Psoas muscle (tissue), 8 donors: ENCODE measurements around the gene MYO9B. TPM values are rescaled to one million over a fixed set of nuclear protein-coding genes. Genes with fewer than 3 reads are reported as not detected.

ENCODE experiments used
- ATAC-seq, 4 donors: fragments of 200-7000 bp; cut with Tn5 transposase; one replicate each; pipeline ENCODE4 v1.9.1; 2020; ENCODE audit warnings: moderate library complexity in 3 of 4, mild to moderate bottlenecking in 2 of 4
- DNase-seq, 2 donors: peaks; one replicate each; pipeline ENCODE4 v3.0.0-alpha.2; 2020
- H3K27ac ChIP-seq: fragments of 200-600 bp; one replicate; pipeline ENCODE4 v1.8.0; 2022
- H3K27me3 ChIP-seq, 3 donors: fragments of 200-600 bp in 1 of 3; one replicate each; pipeline versions ENCODE4 v1.6.1 to v1.8.0; 2013 to 2022; ENCODE audit warnings: low read length in 2 of 3, mild to moderate bottlenecking in 2 of 3, moderate library complexity in 1 of 3; ENCODE audit not compliant: insufficient read depth in 3 of 3
- H3K36me3 ChIP-seq, 2 donors: fragments of 200-600 bp in 1 of 2; one replicate each; pipeline versions ENCODE4 v1.6.1 to v1.8.0; 2013 to 2022; ENCODE audit warnings: low read depth in 1 of 2, mild to moderate bottlenecking in 1 of 2, moderate library complexity in 1 of 2; ENCODE audit not compliant: insufficient read depth in 1 of 2
- H3K4me1 ChIP-seq: fragments of 200-600 bp; one replicate; pipeline ENCODE4 v1.8.0; 2022
- H3K4me3 ChIP-seq: fragments of 200-600 bp; one replicate; pipeline ENCODE4 v1.8.0; 2022; ENCODE audit warnings: mild to moderate bottlenecking
- H3K9me3 ChIP-seq: fragments of 200-600 bp; one replicate; pipeline ENCODE4 v1.8.0; 2022
- WGBS, 3 donors: extraction: QIAGEN DNeasy Blood & Tissue Kit; methylation state at CpG; one replicate each; pipeline versions ENCODE4 v1.1.6 to v1.1.7; 2013; 5-methylcytosine and 5-hydroxymethylcytosine counted together
- intact Hi-C, 2 donors: fragments of 100-400 bp; cut with DNase I; formaldehyde crosslinking; loops; one replicate each; pipeline versions ENCODE4 v1.11.0 to v1.14.2; 2022
- polyA plus RNA-seq, 3 donors: library from polyadenylated mRNA; stranded (reverse); fragments of 200-250 nt; gene quantifications; one replicate each; pipeline ENCODE4 v1.2.3, GENCODE V29; 2013
- total RNA-seq, 4 donors: library from RNA; stranded (reverse); fragmentation: NEBNext Ultra II Directional in 2 of 4; extraction: Animal tissue kit (Norgen Biotek cat#: 25700) in 2 of 4; gene quantifications; one replicate each; pipeline versions ENCODE4 v1.2.1 to v1.2.4, GENCODE V29; 2021 to 2023
- TF ChIP-seq, protein P1 (sequence below): fragments of 200-600 bp; IDR thresholded peaks from one replicate; pipeline ENCODE4 v1.8.0; 2022; ENCODE audit warnings: antibody characterized with exemption
- donor health status: healthy with polysubstance abuse.
- donor health status: DM: no; HTN: no; CAD: no; lungs with moderate emphysema.
- donor health status: Bipolar disorder and iron deficiency.
- donor health status: healthy.
- donor health status: DM: yes; HTN: yes; CAD: no.
- donor health status: DM: no; HTN: no; CAD: no.
- donor health status: DM: no; HTN: no; CAD: no.
- donor health status: DM: yes; HTN: yes; CAD: no.

The MYO9B gene
- total and polyA plus RNA-seq, 7 donors = 9.0 to 23.7 (median 15.1) TPM

- peak in 3 of 4 donors; percentile 46 to 63 (median 48) for ATAC-seq
- Histone ChIP-seq H3K4me1 (peaks cover 10% of the 10 kb centered on the region), H3K36me3 (no peaks in the 10 kb centered on the region), H3K9me3 (no peaks in the 10 kb centered on the region), H3K4me3 (no peak overlapping the region), H3K27ac (peak overlapping the region; percentile 58), H3K27me3 (no peaks in the 10 kb centered on the region)
- DNase-seq = no peak
- intact Hi-C loops = no loop called here
- TF ChIP-seq, protein P1, sequence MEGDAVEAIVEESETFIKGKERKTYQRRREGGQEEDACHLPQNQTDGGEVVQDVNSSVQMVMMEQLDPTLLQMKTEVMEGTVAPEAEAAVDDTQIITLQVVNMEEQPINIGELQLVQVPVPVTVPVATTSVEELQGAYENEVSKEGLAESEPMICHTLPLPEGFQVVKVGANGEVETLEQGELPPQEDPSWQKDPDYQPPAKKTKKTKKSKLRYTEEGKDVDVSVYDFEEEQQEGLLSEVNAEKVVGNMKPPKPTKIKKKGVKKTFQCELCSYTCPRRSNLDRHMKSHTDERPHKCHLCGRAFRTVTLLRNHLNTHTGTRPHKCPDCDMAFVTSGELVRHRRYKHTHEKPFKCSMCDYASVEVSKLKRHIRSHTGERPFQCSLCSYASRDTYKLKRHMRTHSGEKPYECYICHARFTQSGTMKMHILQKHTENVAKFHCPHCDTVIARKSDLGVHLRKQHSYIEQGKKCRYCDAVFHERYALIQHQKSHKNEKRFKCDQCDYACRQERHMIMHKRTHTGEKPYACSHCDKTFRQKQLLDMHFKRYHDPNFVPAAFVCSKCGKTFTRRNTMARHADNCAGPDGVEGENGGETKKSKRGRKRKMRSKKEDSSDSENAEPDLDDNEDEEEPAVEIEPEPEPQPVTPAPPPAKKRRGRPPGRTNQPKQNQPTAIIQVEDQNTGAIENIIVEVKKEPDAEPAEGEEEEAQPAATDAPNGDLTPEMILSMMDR = no peak
- WGBS, 3 donors = 28 to 42% (median 29%) methylated on average over 14 of the region's 14 CpGs
These were observed 41.6 kb downstream of the MYO9B start for GRCh38 chr19:17116996-17117702.

- no peak overlapping the region for H3K4me3 ChIP-seq
- TF ChIP-seq, protein P1 = no peak
- ATAC-seq (no peak), DNase-seq (no peak)
- no peak overlapping the region for H3K27ac ChIP-seq
- intact Hi-C loops = no loop called here
- 89 to 97% (median 96%) methylated on average over 5 of the region's 5 CpGs for WGBS, 3 donors
- no peaks in the 10 kb centered on the region for H3K36me3 ChIP-seq
- peaks cover 4% of the 10 kb centered on the region for H3K9me3 ChIP-seq
- H3K4me1 ChIP-seq = peaks cover 10% of the 10 kb centered on the region
- H3K27me3 ChIP-seq = no peaks in the 10 kb centered on the region
These were observed 43.4 kb downstream of the MYO9B start for GRCh38 chr19:17118957-17119356.

GRCh38 chr19:17121736-17122293 lies 46.2 kb downstream of the MYO9B start:
- H3K27me3 ChIP-seq = no peaks in the 10 kb centered on the region
- peaks cover 4% of the 10 kb centered on the region for H3K9me3 ChIP-seq
- peaks cover 8% of the 10 kb centered on the region for H3K4me1 ChIP-seq
- TF ChIP-seq, protein P1 = no peak
- ATAC-seq (no peak), DNase-seq (no peak)
- no peak overlapping the region for H3K4me3 ChIP-seq
- WGBS, 3 donors = 68 to 83% (median 74%) methylated on average over 9 of the region's 9 CpGs
- intact Hi-C loops = no loop called here
- H3K27ac ChIP-seq = no peak overlapping the region
- no peaks in the 10 kb centered on the region for H3K36me3 ChIP-seq

GRCh38 chr19:17123041-17123440 lies 47.5 kb downstream of the MYO9B start:
- Histone ChIP-seq H3K27me3 (no peaks in the 10 kb centered on the region), H3K36me3 (no peaks in the 10 kb centered on the region), H3K4me3 (no peak overlapping the region), H3K27ac (no peak overlapping the region), H3K4me1 (no peaks in the 10 kb centered on the region), H3K9me3 (peaks cover 4% of the 10 kb centered on the region)
- intact Hi-C loops = no loop called here
- TF ChIP-seq, protein P1 = no peak
- DNase-seq = no peak
- 96 to 97% (median 96%) methylated on average over 2 of the region's 2 CpGs for WGBS, 3 donors
- ATAC-seq = no peak
